ENCODE results near the gene CYP11A1. TPM values are rescaled to one million over a fixed set of nuclear protein-coding genes. Genes with fewer than 3 reads are reported as not detected.

Gene CYP11A1
- total and polyA plus RNA-seq, 2 experiments from 2014 or later = 5.4 to 13.0 TPM

- no peak for TF ChIP-seq CTCF (IDR thresholded peaks at IDR 0.05; ENCODE audit: low read depth, low read length)
- H3K4me3 ChIP-seq = no peak overlapping the region
- H3K27me3 ChIP-seq = no peaks in the 10 kb centered on the region
- H3K27ac ChIP-seq = no peak overlapping the region
- no peaks in the 10 kb centered on the region for H3K4me1 ChIP-seq (ENCODE audit: low read depth)
- no peaks in the 10 kb centered on the region for H3K9me3 ChIP-seq (ENCODE audit: low read depth)
- no peaks in the 10 kb centered on the region for H3K36me3 ChIP-seq
- DNase-seq (ENCODE audit: low read depth in 1 of 2, low spot score in 1 of 2) = no peak
These were observed 28.8 kb downstream of the CYP11A1 start for GRCh38 chr15:74338676-74339075.

GRCh38 chr15:74337607-74338211 lies 29.7 kb downstream of the CYP11A1 start:
- TF ChIP-seq CTCF (IDR thresholded peaks at IDR 0.05; ENCODE audit: low read depth, low read length) = no peak
- Histone ChIP-seq H3K4me3 (no peak overlapping the region), H3K9me3 (ENCODE audit: low read depth) (no peaks in the 10 kb centered on the region), H3K27ac (no peak overlapping the region), H3K36me3 (no peaks in the 10 kb centered on the region), H3K27me3 (no peaks in the 10 kb centered on the region), H3K4me1 (ENCODE audit: low read depth) (no peaks in the 10 kb centered on the region)
- DNase-seq (ENCODE audit: low read depth in 1 of 2, low spot score in 1 of 2) = no peak

- no peak overlapping the region for H3K27ac ChIP-seq
- TF ChIP-seq CTCF (IDR thresholded peaks at IDR 0.05; ENCODE audit: low read depth, low read length) = no peak
These were observed 30.3 kb downstream of the CYP11A1 start for GRCh38 chr15:74337146-74337545.

GRCh38 chr15:74336061-74337005 lies 31.1 kb downstream of the CYP11A1 start:
- peak; percentile 15 for TF ChIP-seq CTCF (IDR thresholded peaks at IDR 0.05; ENCODE audit: low read depth, low read length)
- Histone ChIP-seq H3K27me3 (no peaks in the 10 kb centered on the region), H3K9me3 (ENCODE audit: low read depth) (no peaks in the 10 kb centered on the region), H3K4me1 (ENCODE audit: low read depth) (no peaks in the 10 kb centered on the region), H3K36me3 (no peaks in the 10 kb centered on the region), H3K27ac (no peak overlapping the region), H3K4me3 (no peak overlapping the region)
- DNase-seq (ENCODE audit: low read depth in 1 of 2, low spot score in 1 of 2) = peak in 1 of 2 donors; percentile 35

More at GRCh38 chr15:74337146-74337545, 30.3 kb downstream of the CYP11A1 start:
- H3K36me3 ChIP-seq = no peaks in the 10 kb centered on the region
- H3K27me3 ChIP-seq = no peaks in the 10 kb centered on the region
- H3K4me1 ChIP-seq (ENCODE audit: low read depth) = no peaks in the 10 kb centered on the region
- H3K4me3 ChIP-seq = no peak overlapping the region
- no peak for DNase-seq (ENCODE audit: low read depth in 1 of 2, low spot score in 1 of 2)
- no peaks in the 10 kb centered on the region for H3K9me3 ChIP-seq (ENCODE audit: low read depth)

- no peak overlapping the region for H3K4me3 ChIP-seq
- H3K27me3 ChIP-seq = no peaks in the 10 kb centered on the region
- no peak for DNase-seq (ENCODE audit: low read depth in 1 of 2, low spot score in 1 of 2)
- H3K36me3 ChIP-seq = no peaks in the 10 kb centered on the region
- H3K27ac ChIP-seq = no peak overlapping the region
- no peaks in the 10 kb centered on the region for H3K9me3 ChIP-seq (ENCODE audit: low read depth)
- no peak for TF ChIP-seq CTCF (IDR thresholded peaks at IDR 0.05; ENCODE audit: low read depth, low read length)
- H3K4me1 ChIP-seq (ENCODE audit: low read depth) = no peaks in the 10 kb centered on the region
These were observed 32.0 kb downstream of the CYP11A1 start for GRCh38 chr15:74335396-74335795.
